ENCODE measurements around the gene NDUFAF8. TPM values are rescaled to one million over a fixed set of nuclear protein-coding genes. Genes with fewer than 3 reads are reported as not detected.

The NDUFAF8 gene
- total RNA-seq, 1 donor from 2014 or later, result 39.7 TPM

DNA sequence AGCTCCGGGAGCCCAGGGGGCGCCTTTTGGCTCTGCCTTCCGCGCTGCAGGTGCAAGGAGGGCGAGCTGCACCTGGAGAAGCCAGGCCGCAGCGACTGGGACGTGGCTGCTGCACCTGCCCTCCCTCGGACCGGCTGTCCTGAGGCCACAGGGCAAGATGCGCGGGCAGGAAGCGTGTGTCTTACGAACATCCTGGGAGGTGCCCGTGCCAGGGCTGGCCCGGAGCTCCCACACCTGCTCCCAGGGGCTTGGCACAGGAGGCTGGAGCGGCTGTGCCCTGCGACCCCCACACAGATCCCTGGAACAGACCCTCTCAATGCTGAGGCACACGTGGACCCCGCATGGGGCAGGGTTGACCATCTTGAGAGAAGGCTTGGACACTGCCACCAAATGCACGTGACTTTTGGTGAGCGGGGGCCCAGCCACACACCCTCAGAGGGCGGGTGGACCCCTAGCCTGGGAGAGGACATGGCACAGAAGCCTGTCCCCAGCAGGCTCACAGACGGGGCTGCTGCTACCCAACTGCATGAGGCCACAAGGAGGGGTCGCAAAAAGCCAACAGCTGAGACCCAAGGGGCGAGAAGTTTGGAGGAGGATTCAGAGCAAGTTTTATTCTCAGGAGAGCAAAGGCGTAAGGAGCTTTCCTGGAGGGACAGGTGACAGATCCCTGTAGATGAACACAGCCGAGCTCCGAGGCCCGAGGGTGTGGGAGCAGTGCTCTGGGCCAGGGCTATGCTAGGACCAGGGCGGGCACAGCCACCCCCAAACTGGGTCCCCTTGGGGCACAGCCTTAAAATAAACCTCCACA, 11.4 kb downstream of the NDUFAF8 start:
- Mint-ChIP-seq H3K4me3 (ENCODE audit: unreplicated experiment) (no peak overlapping the region), H3K4me1 (ENCODE audit: low read depth) (peaks cover 14% of the 10 kb centered on the region), H3K27ac (ENCODE audit: unreplicated experiment) (no peak overlapping the region), H3K27me3 (ENCODE audit: low read depth) (no peaks in the 10 kb centered on the region), H3K36me3 (ENCODE audit: low read depth) (peaks cover 4% of the 10 kb centered on the region), H3K9me3 (ENCODE audit: low read depth) (no peaks in the 10 kb centered on the region)
- peak; percentile 90 for DNase-seq (ENCODE audit: low spot score)
- no peak for TF ChIP-seq CTCF (IDR thresholded peaks at IDR 0.05)

DNA sequence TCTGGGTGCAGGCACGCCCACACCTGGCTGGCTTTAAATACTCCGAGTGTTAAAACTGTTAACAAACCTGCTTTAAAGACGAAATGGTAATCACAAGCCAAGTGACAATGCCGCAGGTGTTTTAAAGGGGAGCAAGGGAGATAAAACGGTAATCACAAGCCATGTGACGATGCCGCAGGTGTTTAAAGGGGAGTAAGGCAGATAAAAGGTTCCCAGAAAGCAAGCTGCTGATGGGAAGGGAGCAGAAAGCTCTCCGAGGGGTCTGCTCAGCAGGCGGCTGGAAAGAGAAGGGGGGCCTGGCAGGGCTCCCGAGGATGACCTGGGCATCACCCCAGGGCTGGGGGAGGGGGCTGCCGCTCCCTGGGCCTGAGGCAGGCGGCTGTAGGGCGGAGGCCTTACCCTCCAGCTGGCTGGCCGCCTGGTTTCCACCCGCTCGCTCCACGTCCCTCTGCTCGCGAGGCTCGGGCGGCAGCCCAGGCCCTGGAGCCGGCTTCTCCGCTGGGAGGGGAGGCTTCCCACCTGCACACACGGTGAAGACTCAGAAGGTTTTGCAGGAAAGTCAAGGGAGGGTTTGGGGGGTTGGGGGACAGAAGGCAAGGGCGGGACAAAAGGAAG, 12.1 kb downstream of the NDUFAF8 start:
- Mint-ChIP-seq H3K4me1 (ENCODE audit: low read depth) (peaks cover 16% of the 10 kb centered on the region), H3K27me3 (ENCODE audit: low read depth) (no peaks in the 10 kb centered on the region), H3K4me3 (ENCODE audit: unreplicated experiment) (no peak overlapping the region), H3K27ac (ENCODE audit: unreplicated experiment) (peak overlapping the region; percentile 22), H3K9me3 (ENCODE audit: low read depth) (no peaks in the 10 kb centered on the region), H3K36me3 (ENCODE audit: low read depth) (peaks cover 4% of the 10 kb centered on the region)
- no peak for DNase-seq (ENCODE audit: low spot score)
- no peak for TF ChIP-seq CTCF (IDR thresholded peaks at IDR 0.05)

DNA sequence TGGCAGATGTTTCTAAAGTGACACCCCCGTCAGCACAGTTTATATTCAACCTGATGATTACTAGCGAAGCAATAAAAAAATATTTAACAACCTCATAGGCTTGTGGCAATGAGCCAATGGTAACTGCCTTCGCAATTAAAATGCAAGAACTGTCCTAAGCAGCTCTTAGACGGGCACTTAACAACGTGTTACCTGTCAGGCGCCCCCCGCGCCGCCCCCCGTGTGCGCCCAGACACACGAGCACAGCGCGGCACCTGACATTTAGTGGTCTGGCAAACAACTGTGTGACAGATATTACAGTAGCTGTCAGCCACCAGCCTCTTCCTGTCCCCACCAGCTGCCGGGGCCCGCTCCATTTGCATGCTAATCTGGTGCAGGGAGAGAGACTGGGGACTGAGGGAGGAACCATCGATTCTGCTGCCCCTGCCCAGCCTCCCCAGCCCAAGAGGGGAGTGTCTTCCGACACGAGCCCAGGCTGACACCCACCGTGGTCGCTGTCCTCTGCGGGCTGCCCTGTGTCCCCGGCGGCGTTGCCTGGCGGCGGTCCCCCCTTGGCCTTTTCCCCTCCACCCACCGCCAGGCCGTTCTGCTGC, 12.7 kb downstream of the NDUFAF8 start:
- Mint-ChIP-seq H3K4me1 (ENCODE audit: low read depth) (peaks cover 16% of the 10 kb centered on the region), H3K27ac (ENCODE audit: unreplicated experiment) (no peak overlapping the region), H3K4me3 (ENCODE audit: unreplicated experiment) (no peak overlapping the region), H3K36me3 (ENCODE audit: low read depth) (peaks cover 4% of the 10 kb centered on the region), H3K27me3 (ENCODE audit: low read depth) (no peaks in the 10 kb centered on the region), H3K9me3 (ENCODE audit: low read depth) (no peaks in the 10 kb centered on the region)
- no peak for TF ChIP-seq CTCF (IDR thresholded peaks at IDR 0.05)
- DNase-seq (ENCODE audit: low spot score), result no peak

GRCh38 chr17:81252326-81252986, 13.3 kb downstream of the NDUFAF8 start:
- peaks cover 4% of the 10 kb centered on the region for H3K36me3 Mint-ChIP-seq (ENCODE audit: low read depth)
- H3K27ac Mint-ChIP-seq (ENCODE audit: unreplicated experiment), result no peak overlapping the region
- TF ChIP-seq CTCF (IDR thresholded peaks at IDR 0.05), result no peak
- H3K4me1 Mint-ChIP-seq (ENCODE audit: low read depth), result peaks cover 16% of the 10 kb centered on the region
- H3K27me3 Mint-ChIP-seq (ENCODE audit: low read depth), result no peaks in the 10 kb centered on the region
- H3K9me3 Mint-ChIP-seq (ENCODE audit: low read depth), result no peaks in the 10 kb centered on the region
- no peak overlapping the region for H3K4me3 Mint-ChIP-seq (ENCODE audit: unreplicated experiment)
- no peak for DNase-seq (ENCODE audit: low spot score)

- TF ChIP-seq CTCF (IDR thresholded peaks at IDR 0.05), result peak; percentile 2
- Mint-ChIP-seq H3K9me3 (ENCODE audit: low read depth) (no peaks in the 10 kb centered on the region), H3K27ac (ENCODE audit: unreplicated experiment) (no peak overlapping the region), H3K27me3 (ENCODE audit: low read depth) (no peaks in the 10 kb centered on the region), H3K36me3 (ENCODE audit: low read depth) (peaks cover 4% of the 10 kb centered on the region), H3K4me3 (ENCODE audit: unreplicated experiment) (no peak overlapping the region), H3K4me1 (ENCODE audit: low read depth) (peaks cover 16% of the 10 kb centered on the region)
- no peak for DNase-seq (ENCODE audit: low spot score)
These were observed 13.8 kb downstream of the NDUFAF8 start for GRCh38 chr17:81252987-81253329.

All from chondrocyte (in vitro differentiated cells).